HepG2 (cell line): ENCODE measurements around the gene NSUN2. TPM values are rescaled to one million over a fixed set of nuclear protein-coding genes. Genes with fewer than 3 reads are reported as not detected.

Experiments used
- ATAC-seq: fragments of 200-7000 bp; cut with Tn5 transposase; 3 replicates; pipeline ENCODE4 v1.9.1; 2020; ENCODE audit warnings: mild to moderate bottlenecking, moderate library complexity
- BruUV-seq: library from RNA; stranded (reverse); fragments of 400-500 nt; replicated peaks from 2 replicates; lab custom pipeline; 2021; lab: Mats Ljungman, UMichigan
- CTCF ChIA-PET: fragments of 300-600 bp; formaldehyde crosslinking; extraction: SDS; loops from one replicate; lab custom pipeline; 2021; ENCODE audit warnings: low total read pairs, inconsistent platforms, low intra/inter-chr PET ratio; lab: Yijun Ruan, JAX
- POLR2A ChIA-PET: fragments of 350-600 bp; sonication (Branson Sonifier 250); formaldehyde crosslinking; loops from one replicate; lab custom pipeline; 2020; ENCODE audit warnings: antibody characterized with exemption, inconsistent platforms; lab: Yijun Ruan, JAX
- DNase-seq: peaks from one replicate; pipeline ENCODE4 v3.0.0-alpha.2; 2015; ENCODE audit warnings: low spot score
- FAIRE-seq: peaks from 3 replicates; lab custom pipeline; 2011; peaks lifted over from hg19 to GRCh38; lab: Jason Lieb, UNC
- H2AFZ ChIP-seq: one replicate; pipeline ENCODE4 v1.6.1; 2011; ENCODE audit warnings: low read length, inconsistent platforms
- H3K27ac ChIP-seq: fragments of 300-600 bp; 3 replicates; pipeline ENCODE4 v1.8.0; 2011; ENCODE audit warnings: mixed run types, mild to moderate bottlenecking, mixed read lengths, low read length, inconsistent platforms; ENCODE audit not compliant: insufficient read depth; ENCODE audit errors: extremely low read length
- H3K27me3 ChIP-seq, 2 experiments: fragments of 200-600 bp in 1 of 2; 2 replicates in 1 of 2; 3 replicates in 1 of 2; pipeline versions ENCODE4 v1.6.0 to v1.8.0; 2011; ENCODE audit warnings: low read length in 2 of 2, mild to moderate bottlenecking in 2 of 2, moderate library complexity in 2 of 2, inconsistent platforms in 1 of 2; ENCODE audit not compliant: insufficient read depth in 2 of 2, control insufficient read depth in 1 of 2
- H3K36me3 ChIP-seq, 2 experiments: fragments of 200-600 bp in 1 of 2; replicated peaks in 1 of 2; 2 replicates in 1 of 2; 3 replicates in 1 of 2; pipeline versions ENCODE4 v1.5.1 to v1.8.0; 2011; ENCODE audit warnings: low read length in 2 of 2, inconsistent platforms in 1 of 2; ENCODE audit not compliant: insufficient read depth in 2 of 2, control insufficient read depth in 1 of 2
- H3K4me1 ChIP-seq: 2 replicates; pipeline ENCODE4 v1.5.1; 2012; ENCODE audit warnings: low read length, inconsistent platforms; ENCODE audit not compliant: insufficient read depth
- H3K4me2 ChIP-seq: 2 replicates; pipeline ENCODE4 v1.6.0; 2011; ENCODE audit warnings: low read depth, low read length, inconsistent platforms
- H3K4me3 ChIP-seq, 3 experiments: fragments of 200-600 bp in 1 of 3; sonication (generic), shearing (Covaris generic) in 1 of 3; replicated peaks in 1 of 3; 2 replicates each; pipeline ENCODE4 v1.5.1; 2011 to 2016; ENCODE audit warnings: low read length in 3 of 3, inconsistent platforms in 2 of 3, low read depth in 2 of 3, mild to moderate bottlenecking in 2 of 3, control low read depth in 1 of 3, mixed read lengths in 1 of 3; ENCODE audit not compliant: insufficient read depth in 1 of 3
- H3K79me2 ChIP-seq: one replicate; pipeline ENCODE4 v1.6.1; 2011; ENCODE audit warnings: low read length, inconsistent platforms; ENCODE audit not compliant: insufficient read depth
- H3K9ac ChIP-seq: 2 replicates; pipeline ENCODE4 v1.6.0; 2011; ENCODE audit warnings: mild to moderate bottlenecking, low read depth, low read length, inconsistent platforms; ENCODE audit not compliant: insufficient read depth
- H3K9me3 ChIP-seq: 2 replicates; pipeline ENCODE4 v1.5.1; 2012; ENCODE audit warnings: mild to moderate bottlenecking, low read length
- H4K20me1 ChIP-seq: 2 replicates; pipeline ENCODE4 v1.6.0; 2011; ENCODE audit warnings: inconsistent platforms, mild to moderate bottlenecking, low read length, moderate library complexity; ENCODE audit not compliant: insufficient read depth
- ESRRA ChIP-seq: sonication (generic); formaldehyde crosslinking; IDR thresholded peaks from 2 replicates; pipeline ENCODE4 v1.5.1; 2020; ENCODE audit warnings: mild to moderate bottlenecking, low read depth, missing genetic modification reagents
- ISX ChIP-seq: sonication (generic); formaldehyde crosslinking; conservative IDR thresholded peaks from 2 replicates; pipeline ENCODE4 v1.5.0; 2020; ENCODE audit warnings: missing genetic modification reagents
- KAT8 ChIP-seq: IDR thresholded peaks from 2 replicates; pipeline ENCODE4 v1.6.1; 2016; ENCODE audit warnings: missing genetic modification reagents, missing compliant biosample characterization
- KLF12 ChIP-seq: sonication (generic); formaldehyde crosslinking; IDR thresholded peaks from 2 replicates; pipeline ENCODE4 v1.4.0; 2020; ENCODE audit warnings: missing genetic modification reagents, borderline replicate concordance
- MAFK ChIP-seq, 2 experiments: IDR thresholded peaks in 1 of 2; conservative IDR thresholded peaks in 1 of 2; 2 replicates each; pipeline ENCODE4 v1.6.1; 2011; ENCODE audit warnings: improper control_type of control experiment in 2 of 2, low read length in 2 of 2
- POLR2G ChIP-seq: fragments of 200-400 bp; formaldehyde crosslinking; IDR thresholded peaks from 2 replicates; pipeline ENCODE4 v1.6.1; 2018; ENCODE audit warnings: mild to moderate bottlenecking, low read depth, low read length, moderate library complexity
- SCMH1 ChIP-seq: sonication (generic); formaldehyde crosslinking; IDR thresholded peaks from 2 replicates; pipeline ENCODE4 v1.9.0; 2021; ENCODE audit warnings: missing genetic modification reagents, mild to moderate bottlenecking, borderline replicate concordance
- XRCC5 ChIP-seq: fragments of 200-400 bp; formaldehyde crosslinking; optimal IDR thresholded peaks from 2 replicates; pipeline ENCODE3; 2017; ENCODE audit warnings: mild to moderate bottlenecking, low read length
- ZEB1 ChIP-seq: IDR thresholded peaks from 2 replicates; pipeline ENCODE4 v1.6.1; 2012; ENCODE audit warnings: mild to moderate bottlenecking, low read depth, inconsistent platforms; ENCODE audit not compliant: insufficient replicate concordance
- ZNF138 ChIP-seq: sonication (generic); formaldehyde crosslinking; IDR thresholded peaks from 2 replicates; pipeline ENCODE4 v1.5.0; 2020; ENCODE audit warnings: mild to moderate bottlenecking, low read depth, missing genetic modification reagents
- ZNF224 ChIP-seq: sonication (generic); formaldehyde crosslinking; IDR thresholded peaks from 2 replicates; pipeline ENCODE4 v1.5.0; 2020; ENCODE audit warnings: mild to moderate bottlenecking, missing genetic modification reagents
- ZNF234 ChIP-seq: sonication (generic); formaldehyde crosslinking; conservative IDR thresholded peaks from 2 replicates; pipeline ENCODE4 v1.5.1; 2020; ENCODE audit warnings: mild to moderate bottlenecking, missing genetic modification reagents
- ZNF235 ChIP-seq: sonication (generic); formaldehyde crosslinking; IDR thresholded peaks from 2 replicates; pipeline ENCODE4 v1.8.1; 2023; ENCODE audit warnings: mild to moderate bottlenecking, missing genetic modification reagents, borderline replicate concordance
- ZNF432 ChIP-seq: sonication (generic); formaldehyde crosslinking; IDR thresholded peaks from 2 replicates; pipeline ENCODE4 v1.5.0; 2020; ENCODE audit warnings: missing genetic modification reagents, mild to moderate bottlenecking, borderline replicate concordance
- ZNF441 ChIP-seq: sonication (generic); formaldehyde crosslinking; IDR thresholded peaks from 2 replicates; pipeline ENCODE4 v1.7.0; 2021; ENCODE audit warnings: missing genetic modification reagents, borderline replicate concordance
- ZNF615 ChIP-seq: sonication (generic); formaldehyde crosslinking; IDR thresholded peaks from 2 replicates; pipeline ENCODE4 v1.5.0; 2020; ENCODE audit warnings: mild to moderate bottlenecking, missing genetic modification reagents, borderline replicate concordance
- WGBS: methylation state at CpG from one replicate; pipeline ENCODE4 v1.1.6; 2017; ENCODE audit warnings: low lambda C conversion rate; 5-methylcytosine and 5-hydroxymethylcytosine counted together
- in situ Hi-C: cut with HindIII; loops from 2 replicates; pipeline ENCODE4 v1.10.0; 2017; ENCODE audit warnings: low pct_unique_long_range_greater_than_20kb; ENCODE audit not compliant: extremely low pct_ligation_motif_present
- intact Hi-C: fragments of 100-400 bp; cut with micrococcal nuclease; formaldehyde crosslinking; loops from one replicate; pipeline ENCODE4 v1.10.0; 2022; ENCODE audit not compliant: unreplicated experiment
- polyA plus RNA-seq, 8 experiments: library from polyadenylated mRNA; depleted of rRNA in 3 of 8; stranded (reverse) in 7 of 8; unstranded in 1 of 8; fragments of >200 nt; fragmentation: Illumina TruSeq in 4 of 8; extraction: Trizol in 4 of 8; gene quantifications; 2 replicates each; pipeline versions ENCODE4 v1.2.1 to v1.2.3, GENCODE V29; 2011 to 2016; ENCODE audit warnings: low read depth in 4 of 8, missing spikeins in 1 of 8, mixed read lengths in 1 of 8; ENCODE audit not compliant: insufficient read depth in 1 of 8
- total RNA-seq, 5 experiments: library from RNA; depleted of rRNA; stranded (reverse); fragments of >200 nt; fragmentation: Illumina TruSeq; extraction: Trizol; gene quantifications; 2 replicates each; pipeline ENCODE4 v1.2.3, GENCODE V29; 2016; ENCODE audit warnings: low read depth in 1 of 5
- TF ChIP-seq, protein P1 (sequence below): sonication (generic); formaldehyde crosslinking; IDR thresholded peaks from 2 replicates; pipeline ENCODE4 v1.5.1; 2020; ENCODE audit warnings: mild to moderate bottlenecking, missing genetic modification reagents, moderate library complexity
- TF ChIP-seq, protein P2 (sequence below): sonication (generic); formaldehyde crosslinking; IDR thresholded peaks from 2 replicates; pipeline ENCODE4 v1.8.1; 2023; ENCODE audit warnings: missing genetic modification reagents, mild to moderate bottlenecking, borderline replicate concordance
- TF ChIP-seq, protein P3 (sequence below): sonication (generic); formaldehyde crosslinking; IDR thresholded peaks from 2 replicates; pipeline ENCODE4 v1.8.1; 2023; ENCODE audit warnings: mild to moderate bottlenecking, inconsistent platforms, moderate library complexity, missing genetic modification reagents, borderline replicate concordance
- TF ChIP-seq, protein P4 (sequence below): IDR thresholded peaks from 2 replicates; pipeline ENCODE4 v1.6.1; 2016; ENCODE audit warnings: low read depth, borderline replicate concordance

NSUN2 gene
- total and polyA plus RNA-seq, 2 of the 13 experiments (the other 11 are each of a cell fraction or from before 2014, with no cell fraction given): 51.7 to 69.1 TPM

DNA sequence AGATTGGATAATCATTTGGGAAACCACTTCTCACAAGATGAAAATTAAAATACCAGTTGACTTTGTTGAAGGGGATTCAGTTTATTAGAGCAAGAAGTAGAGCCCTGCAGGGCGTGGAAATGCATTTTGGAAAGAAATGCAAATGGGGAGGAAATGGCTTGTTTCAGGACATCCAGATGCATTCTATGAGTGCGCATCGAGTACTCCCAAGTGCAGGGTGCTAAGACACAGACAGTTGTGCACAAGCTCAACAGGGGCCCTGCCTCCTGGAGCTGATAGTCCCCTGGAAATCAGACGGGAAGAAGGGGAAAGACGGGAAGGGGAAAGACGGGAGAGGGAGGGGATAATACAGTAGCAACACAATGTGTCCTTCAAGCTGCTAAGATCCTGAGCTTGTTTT, 64.0 kb downstream of the NSUN2 start:
- no peaks in the 10 kb centered on the region for H4K20me1 ChIP-seq
- no peaks in the 10 kb centered on the region for H3K4me1 ChIP-seq
- no peak overlapping the region for H3K27ac ChIP-seq
- 0 out of 5 replicates have a peak, but pooled peaks cover 0 to 1% of the 10 kb centered on the region in 2 experiments for H3K27me3 ChIP-seq
- ChIA-PET POLR2A (no interaction called here), CTCF (no interaction called here)
- DNase-seq (no peak), ATAC-seq (no peak), FAIRE-seq (no peak)
- BruUV-seq: no TSS peak
- no peak overlapping the region for H3K4me2 ChIP-seq
- H3K36me3 ChIP-seq: no peaks in the 10 kb centered on the region
- H2AFZ ChIP-seq: no peak overlapping the region
- TF ChIP-seq ZNF615 (CRISPR knock-in tag) (no peak), ISX (CRISPR knock-in tag) (no peak), KLF12 (CRISPR knock-in tag) (no peak), XRCC5 (no peak), ZNF432 (CRISPR knock-in tag) (no peak), ZNF224 (no peak), MAFK (conservative IDR thresholded peaks at IDR 0.05 in 1 of 2, IDR thresholded peaks at IDR 0.05 in 1 of 2; ENCODE audit: low read length in 2 of 2) (no peak), ZNF234 (CRISPR knock-in tag) (no peak), ESRRA (CRISPR knock-in tag) (no peak), ZEB1 (no peak), POLR2G (no peak), SCMH1 (CRISPR knock-in tag) (no peak), ZNF441 (no peak), KAT8 (CRISPR knock-in tag) (no peak), ZNF138 (no peak), ZNF235 (CRISPR knock-in tag) (no peak)
- TF ChIP-seq, protein P1, sequence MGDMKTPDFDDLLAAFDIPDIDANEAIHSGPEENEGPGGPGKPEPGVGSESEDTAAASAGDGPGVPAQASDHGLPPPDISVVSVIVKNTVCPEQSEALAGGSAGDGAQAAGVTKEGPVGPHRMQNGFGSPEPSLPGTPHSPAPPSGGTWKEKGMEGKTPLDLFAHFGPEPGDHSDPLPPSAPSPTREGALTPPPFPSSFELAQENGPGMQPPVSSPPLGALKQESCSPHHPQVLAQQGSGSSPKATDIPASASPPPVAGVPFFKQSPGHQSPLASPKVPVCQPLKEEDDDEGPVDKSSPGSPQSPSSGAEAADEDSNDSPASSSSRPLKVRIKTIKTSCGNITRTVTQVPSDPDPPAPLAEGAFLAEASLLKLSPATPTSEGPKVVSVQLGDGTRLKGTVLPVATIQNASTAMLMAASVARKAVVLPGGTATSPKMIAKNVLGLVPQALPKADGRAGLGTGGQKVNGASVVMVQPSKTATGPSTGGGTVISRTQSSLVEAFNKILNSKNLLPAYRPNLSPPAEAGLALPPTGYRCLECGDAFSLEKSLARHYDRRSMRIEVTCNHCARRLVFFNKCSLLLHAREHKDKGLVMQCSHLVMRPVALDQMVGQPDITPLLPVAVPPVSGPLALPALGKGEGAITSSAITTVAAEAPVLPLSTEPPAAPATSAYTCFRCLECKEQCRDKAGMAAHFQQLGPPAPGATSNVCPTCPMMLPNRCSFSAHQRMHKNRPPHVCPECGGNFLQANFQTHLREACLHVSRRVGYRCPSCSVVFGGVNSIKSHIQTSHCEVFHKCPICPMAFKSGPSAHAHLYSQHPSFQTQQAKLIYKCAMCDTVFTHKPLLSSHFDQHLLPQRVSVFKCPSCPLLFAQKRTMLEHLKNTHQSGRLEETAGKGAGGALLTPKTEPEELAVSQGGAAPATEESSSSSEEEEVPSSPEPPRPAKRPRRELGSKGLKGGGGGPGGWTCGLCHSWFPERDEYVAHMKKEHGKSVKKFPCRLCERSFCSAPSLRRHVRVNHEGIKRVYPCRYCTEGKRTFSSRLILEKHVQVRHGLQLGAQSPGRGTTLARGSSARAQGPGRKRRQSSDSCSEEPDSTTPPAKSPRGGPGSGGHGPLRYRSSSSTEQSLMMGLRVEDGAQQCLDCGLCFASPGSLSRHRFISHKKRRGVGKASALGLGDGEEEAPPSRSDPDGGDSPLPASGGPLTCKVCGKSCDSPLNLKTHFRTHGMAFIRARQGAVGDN (CRISPR knock-in tag): no peak
- TF ChIP-seq, protein P2, sequence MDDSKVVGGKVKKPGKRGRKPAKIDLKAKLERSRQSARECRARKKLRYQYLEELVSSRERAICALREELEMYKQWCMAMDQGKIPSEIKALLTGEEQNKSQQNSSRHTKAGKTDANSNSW (CRISPR knock-in tag): no peak
- TF ChIP-seq, protein P3, sequence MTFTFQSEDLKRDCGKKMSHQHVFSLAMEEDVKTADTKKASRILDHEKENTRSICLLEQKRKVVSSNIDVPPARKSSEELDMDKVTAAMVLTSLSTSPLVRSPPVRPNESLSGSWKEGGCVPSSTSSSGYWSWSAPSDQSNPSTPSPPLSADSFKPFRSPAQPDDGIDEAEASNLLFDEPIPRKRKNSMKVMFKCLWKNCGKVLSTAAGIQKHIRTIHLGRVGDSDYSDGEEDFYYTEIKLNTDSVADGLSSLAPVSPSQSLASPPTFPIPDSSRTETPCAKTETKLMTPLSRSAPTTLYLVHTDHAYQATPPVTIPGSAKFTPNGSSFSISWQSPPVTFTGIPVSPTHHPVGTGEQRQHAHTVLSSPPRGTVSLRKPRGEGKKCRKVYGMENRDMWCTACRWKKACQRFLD (CRISPR knock-in tag): no peak
- TF ChIP-seq, protein P4, sequence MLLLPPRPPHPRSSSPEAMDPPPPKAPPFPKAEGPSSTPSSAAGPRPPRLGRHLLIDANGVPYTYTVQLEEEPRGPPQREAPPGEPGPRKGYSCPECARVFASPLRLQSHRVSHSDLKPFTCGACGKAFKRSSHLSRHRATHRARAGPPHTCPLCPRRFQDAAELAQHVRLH (CRISPR knock-in tag): no peak
- no peaks in the 10 kb centered on the region for H3K79me2 ChIP-seq
- in situ Hi-C loops (loop anchor here (25.0 kb wide), 1 partner anchor 682 kb away; no protein-coding TSS in a partner anchor), intact Hi-C loops (no loop called here)
- no peak overlapping the region for H3K4me3 ChIP-seq
- WGBS: 30% methylated on average over 6 of the region's 6 CpGs
- H3K9ac ChIP-seq: no peak overlapping the region
- H3K9me3 ChIP-seq: no peaks in the 10 kb centered on the region
